Stimulated activated CD4-positive, alpha-beta T cell treated with anti-CD3 and anti-CD28 coated beads, Interleukin-1b, Interleukin-23, amount 100 ng/mL, for 24 hours (primary cell): ENCODE results near the gene TIMP4.

Experiments used
- DNase-seq, 4 experiments: peaks; one replicate each; pipeline ENCODE4 v3.0.0-alpha.2; 2020; ENCODE audit warnings: low read depth in 4 of 4, low spot score in 1 of 4

TIMP4 gene

GRCh38 chr3:12107071-12107713, 51.5 kb downstream of the TIMP4 start:
- DNase-seq: no peak
